GM21528 (cell line): Measurements from ENCODE around the gene BBS12.

Source experiments
- ATAC-seq: cut with Tn5 transposase; IDR thresholded peaks from one replicate; pipeline ENCODE4 v1.9.1; 2021; ENCODE audit warnings: mild to moderate bottlenecking, moderate library complexity; ENCODE audit not compliant: unreplicated experiment, low FRiP score

The BBS12 gene

GRCh38 chr4:122787940-122788339, 55.4 kb downstream of the BBS12 start:
- no peak for ATAC-seq

- no peak for ATAC-seq
Observed at GRCh38 chr4:122788935-122789334, 56.4 kb downstream of the BBS12 start.

GRCh38 chr4:122793811-122794210, 61.3 kb downstream of the BBS12 start:
- ATAC-seq = no peak
